HG03196 (cell line): ENCODE data around the gene LYL1.

Source experiments
- ATAC-seq: cut with Tn5 transposase; IDR thresholded peaks from one replicate; pipeline ENCODE4 v1.9.1; 2021; ENCODE audit not compliant: unreplicated experiment

LYL1 gene

DNA sequence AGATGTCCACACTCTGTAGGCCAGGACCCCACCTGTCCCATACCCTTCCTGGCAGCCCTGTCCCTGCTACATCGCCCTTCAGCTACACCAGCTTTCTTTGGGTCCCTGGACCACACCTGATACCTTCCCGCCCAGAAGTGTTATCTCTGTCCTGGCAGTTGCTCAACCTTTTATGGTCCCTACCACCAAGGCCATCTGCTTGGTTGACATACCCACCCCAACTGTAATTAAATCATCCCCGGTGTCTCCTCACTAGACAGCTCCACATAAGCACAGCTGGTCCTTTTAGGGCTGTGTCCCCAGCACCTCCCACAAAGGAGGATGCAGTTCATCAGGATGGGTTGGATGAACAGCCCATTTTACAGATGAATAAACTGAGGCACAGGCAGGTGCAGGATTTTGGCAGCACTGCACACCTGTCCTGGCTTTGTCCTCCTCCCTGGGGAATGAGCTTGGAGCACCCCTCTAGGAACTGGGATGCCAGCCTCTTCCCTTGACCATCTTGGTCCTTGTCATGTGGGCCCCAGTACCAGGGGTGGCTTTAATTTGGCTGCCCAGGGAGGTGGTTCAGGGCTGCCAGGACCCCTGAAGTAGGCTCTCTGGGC is 28.3 kb upstream of the LYL1 start:
- no peak for ATAC-seq

DNA sequence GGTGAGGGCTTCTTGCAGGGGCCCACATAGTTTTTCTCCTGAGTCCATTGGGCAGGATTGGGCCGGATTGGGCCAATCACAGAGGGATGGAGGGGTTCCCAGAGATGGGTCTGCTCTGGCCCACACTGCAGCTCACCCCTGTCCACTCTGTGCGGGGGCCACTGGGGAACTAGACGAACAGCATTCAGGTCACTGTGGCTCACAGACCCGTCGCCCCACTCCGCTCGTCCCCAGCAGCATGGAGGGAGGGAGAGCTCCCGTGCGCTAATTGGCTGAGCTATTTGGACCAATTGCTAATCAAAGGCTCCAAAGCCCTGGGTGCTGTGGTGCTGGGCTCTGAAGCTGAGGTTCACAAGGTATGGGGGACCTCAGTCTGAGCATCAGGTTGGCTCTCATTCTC is 26.7 kb upstream of the LYL1 start:
- ATAC-seq: no peak

DNA sequence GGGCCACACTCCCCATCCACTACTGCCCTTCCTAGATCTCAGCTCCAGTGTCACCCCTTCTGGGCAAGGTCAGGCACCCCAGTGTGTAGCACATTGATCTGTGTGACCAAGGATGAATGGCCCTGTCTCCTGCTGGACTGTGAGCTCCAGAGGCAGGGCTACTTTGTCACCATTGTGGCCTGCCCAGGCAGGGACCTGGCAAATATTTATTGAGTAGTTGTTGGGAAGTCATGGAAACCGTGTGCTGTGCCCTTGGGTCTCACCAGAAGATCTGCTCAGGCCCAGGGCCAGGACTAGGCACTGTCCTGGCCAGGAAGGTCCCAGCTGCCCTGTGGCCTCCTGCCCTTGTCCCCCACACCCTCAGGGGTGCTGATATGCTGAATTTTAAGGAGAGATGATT is 25.9 kb upstream of the LYL1 start:
- no peak for ATAC-seq

DNA sequence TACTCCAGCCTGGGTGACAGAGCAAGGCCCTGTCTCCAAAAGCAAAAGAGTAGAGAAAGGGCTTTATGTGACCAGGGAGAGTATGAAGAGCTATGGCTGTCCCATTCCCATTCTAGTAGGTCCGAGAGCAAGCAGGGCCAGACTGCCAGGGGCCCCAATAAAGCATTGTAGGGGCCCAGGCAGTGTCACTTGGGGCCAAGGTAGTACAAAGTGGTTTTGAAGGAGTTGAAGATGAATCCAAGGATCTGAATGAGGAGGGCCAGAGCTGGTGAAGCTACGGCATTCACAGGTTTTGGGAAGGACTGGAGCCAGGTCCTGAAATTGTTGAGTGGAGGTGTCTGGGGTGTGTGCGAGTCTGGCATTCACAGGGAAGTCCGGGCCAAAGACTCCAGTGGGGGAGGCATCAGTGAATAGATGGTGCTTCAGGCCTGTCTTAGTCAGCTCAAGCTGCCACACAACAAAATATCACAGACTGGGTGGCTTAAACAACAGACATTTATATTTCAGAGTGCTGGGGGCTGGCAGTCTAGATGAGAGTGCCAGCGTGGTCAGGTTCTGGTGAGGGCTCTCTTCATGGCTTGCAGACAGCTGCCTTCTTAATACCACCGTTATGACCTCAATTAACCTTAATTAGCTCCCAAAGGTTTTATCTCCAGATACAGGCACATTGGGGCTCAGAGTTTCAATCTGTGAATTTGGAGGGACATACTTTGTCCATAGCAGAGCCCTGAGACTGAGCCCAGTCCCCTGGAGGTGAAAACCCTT is 25.3 kb upstream of the LYL1 start:
- no peak for ATAC-seq

DNA sequence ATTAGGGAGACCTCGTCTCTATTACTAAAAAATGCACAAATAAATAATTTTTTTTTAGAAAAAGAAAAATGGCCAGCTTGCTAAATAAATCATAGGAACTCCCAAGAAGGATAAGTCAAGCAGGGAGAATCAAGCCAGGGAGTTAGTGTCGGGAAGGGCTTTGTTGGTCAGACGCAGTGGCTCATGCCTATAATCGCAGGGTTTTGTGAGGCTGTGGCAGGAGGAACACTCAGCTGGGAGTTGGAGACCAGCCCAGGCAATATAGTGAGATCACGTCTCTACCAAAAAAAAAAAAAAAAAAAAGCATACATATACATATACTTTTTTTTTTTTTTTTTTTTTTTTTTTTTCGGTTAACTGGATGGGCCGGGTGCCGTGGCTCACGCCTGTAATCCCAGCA is 24.4 kb upstream of the LYL1 start:
- no peak for ATAC-seq

DNA sequence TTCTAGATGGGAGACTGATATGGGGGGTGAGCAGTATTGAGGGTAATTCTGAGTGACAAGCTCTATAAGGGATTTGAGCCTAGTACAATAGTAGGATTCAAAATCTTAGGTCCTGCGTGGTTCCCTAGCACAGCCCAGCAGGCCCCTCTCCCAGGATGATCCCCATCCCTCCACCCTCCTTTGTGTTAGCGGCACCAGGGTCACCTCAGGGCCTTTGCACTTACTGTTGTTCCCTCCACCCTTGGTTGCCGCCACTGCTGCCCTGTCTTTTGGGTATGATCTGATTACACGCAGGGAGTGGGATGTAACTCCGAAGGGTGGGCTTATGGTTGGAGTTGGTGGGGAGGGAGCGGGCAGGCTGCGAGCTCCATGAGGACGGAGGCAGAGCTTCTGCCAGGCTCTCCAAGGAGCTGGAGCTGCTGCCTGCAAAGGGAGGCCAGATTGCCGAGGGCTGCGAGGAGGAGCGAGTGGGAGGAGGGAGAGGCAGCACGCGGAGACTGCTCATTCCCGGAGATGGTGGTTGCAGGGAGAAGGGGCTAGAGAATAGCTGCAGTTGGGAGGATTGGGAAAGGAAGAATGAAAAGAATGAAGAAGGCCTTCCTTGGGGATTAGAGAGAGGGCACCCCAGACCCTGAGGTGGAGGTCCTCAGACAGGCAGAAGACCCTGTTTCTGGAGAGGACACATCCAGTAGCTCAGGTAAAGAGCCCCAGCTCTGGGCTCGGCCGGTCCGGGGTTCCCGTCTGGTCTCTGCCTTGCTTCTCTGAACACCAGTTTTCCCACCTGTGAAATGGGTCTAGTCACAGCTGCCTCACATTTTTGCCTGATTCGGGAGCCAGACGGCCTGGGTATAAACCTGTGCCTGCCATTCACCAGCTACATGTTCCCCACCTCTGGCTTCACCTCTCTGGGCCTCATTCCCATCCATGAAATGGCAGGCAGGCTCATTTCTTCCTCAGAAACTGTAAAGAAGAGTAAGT is 20.6 kb upstream of the LYL1 start:
- no peak for ATAC-seq

DNA sequence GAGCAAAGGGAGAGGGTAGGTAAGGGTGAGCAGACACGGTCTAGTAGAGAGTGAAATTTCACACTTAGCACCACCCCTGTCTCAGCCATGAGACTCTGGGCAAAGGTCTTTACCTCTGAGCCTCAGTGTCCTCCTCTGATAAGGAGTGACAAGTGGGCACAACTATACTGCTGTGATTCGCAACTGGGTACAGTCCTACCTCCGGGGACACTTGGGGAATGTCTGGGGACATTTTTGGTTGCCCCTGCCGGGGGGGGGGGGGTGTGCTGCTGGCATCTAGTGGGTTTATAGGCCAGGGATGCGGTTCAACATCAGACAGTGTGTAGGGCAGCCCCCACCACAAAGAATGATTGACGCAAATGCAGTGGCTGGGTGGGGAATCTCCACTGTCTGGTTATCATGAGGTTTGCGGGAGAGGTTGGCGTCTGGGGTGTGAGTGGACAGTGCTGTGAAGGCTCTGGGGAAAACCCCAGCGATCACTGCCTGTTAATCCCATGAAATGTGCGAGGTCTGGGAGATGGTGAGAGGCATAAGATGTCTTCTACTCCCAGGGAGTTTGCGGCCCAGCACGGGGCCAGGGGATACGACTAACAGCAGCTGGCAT is 19.7 kb upstream of the LYL1 start:
- ATAC-seq: no peak

DNA sequence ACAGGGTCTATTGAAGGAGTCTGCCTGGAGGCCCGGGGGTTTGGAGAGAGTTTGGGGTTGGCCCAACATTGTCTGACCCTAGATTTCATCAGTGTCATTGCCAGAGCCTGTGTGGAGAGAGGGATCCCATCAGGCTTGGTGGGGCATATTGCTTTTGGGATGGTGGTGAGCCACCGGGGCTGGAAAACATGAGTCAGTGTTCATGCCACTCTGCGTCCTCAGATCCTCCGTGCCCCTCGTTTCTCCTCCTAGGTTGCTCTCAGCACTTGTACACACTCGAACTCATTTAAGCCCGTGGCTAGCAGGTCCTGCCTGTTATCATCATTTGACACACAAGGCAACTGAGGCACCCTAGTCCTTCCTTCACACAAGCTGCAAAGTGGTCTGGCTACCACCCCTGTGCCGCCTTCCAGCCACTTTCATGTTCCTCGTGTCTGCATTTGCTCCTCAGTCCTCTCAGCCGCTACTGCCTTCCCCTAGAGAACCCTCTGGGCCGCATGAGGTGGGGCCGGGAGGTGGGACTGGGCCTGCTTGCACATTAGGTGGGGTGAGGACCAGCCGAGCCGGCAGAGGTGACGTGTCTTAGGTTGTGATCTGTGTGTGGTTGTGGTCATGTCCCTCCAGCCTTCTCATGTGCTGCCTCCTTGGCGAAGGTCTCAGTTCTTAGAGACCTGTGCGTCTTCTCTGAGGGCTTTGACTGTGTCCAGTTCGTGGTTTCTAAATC is 19.1 kb upstream of the LYL1 start:
- ATAC-seq: no peak

DNA sequence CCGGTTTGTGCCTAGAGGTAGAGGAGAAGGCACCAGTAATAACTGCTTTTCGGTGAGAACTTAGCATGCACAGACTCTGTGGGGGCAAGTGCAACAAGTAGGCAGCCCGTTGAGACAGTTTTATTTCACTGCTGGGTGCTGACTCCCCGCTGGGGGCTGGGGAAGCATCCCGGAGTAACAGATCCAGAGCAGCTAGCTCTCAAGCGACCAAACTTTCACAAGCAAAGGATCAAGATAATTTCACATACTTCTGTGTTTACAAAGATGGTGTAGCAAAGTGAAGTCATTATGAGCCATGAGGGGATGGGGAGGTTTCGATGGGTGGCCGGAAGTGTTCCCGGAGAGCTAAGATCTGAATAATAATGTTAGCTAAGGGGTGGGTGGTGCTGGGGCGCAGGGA is 18.2 kb upstream of the LYL1 start:
- ATAC-seq: no peak

DNA sequence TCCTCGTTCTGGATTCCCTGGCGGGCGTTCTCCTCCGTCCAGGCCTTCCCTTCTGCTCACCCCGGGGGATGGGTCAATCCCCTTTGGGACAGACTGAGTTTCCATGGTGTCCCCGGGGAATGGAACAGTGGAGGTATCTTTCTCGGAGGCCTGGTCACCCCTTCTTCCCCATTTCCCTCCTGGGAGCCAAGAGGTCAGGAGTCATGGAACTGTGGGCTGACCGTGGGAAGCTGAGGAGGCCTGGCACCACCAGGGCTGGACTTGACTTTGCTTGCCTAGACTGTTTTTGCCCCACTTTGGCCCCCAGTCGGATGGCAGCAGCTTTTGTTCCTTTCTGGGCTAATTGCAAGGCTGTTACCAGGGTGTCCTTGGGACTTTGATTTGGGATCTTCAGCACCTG is 17.4 kb upstream of the LYL1 start:
- ATAC-seq: no peak

DNA sequence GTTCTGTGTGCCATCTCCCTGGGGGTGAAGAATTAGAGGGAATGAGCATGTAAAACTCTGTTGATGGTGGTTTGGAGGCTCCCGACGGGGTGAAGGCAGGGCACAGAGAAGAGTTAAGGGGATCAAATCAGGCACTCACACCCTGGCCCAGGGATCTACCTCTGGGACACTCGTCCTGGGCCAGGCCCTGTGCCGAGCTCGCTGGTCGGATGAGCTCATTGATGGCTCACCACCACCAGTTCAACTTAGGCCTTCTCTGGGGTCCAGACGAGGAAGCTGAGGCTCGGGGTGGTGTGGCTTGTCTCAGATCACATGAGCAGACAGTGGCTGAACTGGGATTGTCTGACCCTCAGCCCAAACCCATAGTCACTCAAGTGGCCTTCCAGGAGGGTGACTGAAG is 17.0 kb upstream of the LYL1 start:
- no peak for ATAC-seq

DNA sequence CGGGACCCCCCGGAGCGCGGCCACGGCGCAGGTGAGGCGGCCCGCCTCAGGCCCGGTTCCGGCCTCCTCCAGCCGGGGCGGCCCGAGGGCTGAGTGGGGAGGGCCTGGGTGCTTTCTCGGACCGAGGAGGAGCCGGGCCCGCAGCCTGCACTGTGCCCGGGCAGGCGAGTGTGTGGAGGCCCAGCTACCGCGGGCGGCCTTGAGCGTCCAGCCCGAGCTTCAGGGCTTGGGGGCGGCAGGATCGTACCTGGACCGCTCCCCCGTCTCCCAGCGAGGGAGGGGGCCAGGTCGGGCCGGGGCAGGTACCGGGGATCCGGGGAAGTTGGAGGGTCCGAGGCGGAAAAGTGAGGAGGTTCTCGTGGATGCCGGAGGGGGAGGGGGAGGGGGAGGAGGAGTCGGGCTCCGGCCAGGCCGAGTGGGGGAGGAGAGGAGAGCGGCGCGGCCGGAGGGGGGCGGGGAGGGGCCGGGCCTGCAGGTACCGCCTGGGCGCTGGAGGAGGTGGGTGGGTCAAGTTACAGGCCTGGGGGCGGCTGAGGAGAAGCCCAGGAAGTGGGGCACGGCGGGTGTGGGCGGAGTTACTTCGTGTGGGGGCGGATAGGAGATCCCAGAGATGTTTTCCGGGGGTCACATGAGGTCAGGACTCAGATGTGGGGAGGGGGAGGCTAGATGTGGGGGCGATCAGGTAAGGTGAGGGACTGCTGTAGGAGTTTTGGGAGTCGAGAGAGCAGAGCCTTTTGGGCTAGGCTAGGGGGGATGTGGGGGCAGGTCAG is 16.0 kb upstream of the LYL1 start:
- ATAC-seq: peak; percentile 2

DNA sequence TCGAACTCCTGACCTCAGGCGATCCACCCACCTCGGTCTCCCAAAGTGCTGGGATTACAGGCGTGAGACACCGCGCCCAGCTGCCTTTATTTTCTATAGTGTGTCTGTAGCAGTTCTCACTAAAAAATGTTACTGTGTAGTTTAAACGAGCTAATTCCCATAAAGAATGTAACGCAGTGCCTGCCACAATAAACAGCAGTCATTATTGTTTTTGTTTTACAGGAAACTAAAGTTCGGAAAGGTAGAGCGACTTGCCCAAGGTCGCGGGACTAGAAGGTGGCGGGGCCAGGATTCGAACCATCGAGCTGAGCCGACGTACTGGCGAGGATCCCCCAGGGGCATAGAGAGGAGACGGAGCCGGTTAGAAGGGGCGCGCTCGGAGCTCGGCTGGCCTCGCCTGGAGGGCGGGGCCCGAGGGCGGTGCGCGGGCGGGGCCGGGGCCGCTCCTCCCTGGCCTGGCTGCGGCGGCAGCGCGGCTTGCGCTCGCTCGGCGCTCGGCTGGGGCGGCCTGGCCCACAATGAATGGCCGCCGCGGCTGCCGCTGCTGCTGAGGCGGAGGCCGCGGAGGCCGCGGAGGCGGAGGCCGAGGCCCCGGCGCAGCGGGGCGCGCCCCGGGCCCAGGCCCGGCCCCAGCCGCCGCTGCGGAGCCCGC is 15.2 kb upstream of the LYL1 start, which contains the start of gene NACC1:
Gene NACC1 (plus strand): TSS at position 493 of the 652 bp plus-strand sequence. CDS start 16,944 bp downstream, outside the sequence.
- ATAC-seq: peak; percentile 61

DNA sequence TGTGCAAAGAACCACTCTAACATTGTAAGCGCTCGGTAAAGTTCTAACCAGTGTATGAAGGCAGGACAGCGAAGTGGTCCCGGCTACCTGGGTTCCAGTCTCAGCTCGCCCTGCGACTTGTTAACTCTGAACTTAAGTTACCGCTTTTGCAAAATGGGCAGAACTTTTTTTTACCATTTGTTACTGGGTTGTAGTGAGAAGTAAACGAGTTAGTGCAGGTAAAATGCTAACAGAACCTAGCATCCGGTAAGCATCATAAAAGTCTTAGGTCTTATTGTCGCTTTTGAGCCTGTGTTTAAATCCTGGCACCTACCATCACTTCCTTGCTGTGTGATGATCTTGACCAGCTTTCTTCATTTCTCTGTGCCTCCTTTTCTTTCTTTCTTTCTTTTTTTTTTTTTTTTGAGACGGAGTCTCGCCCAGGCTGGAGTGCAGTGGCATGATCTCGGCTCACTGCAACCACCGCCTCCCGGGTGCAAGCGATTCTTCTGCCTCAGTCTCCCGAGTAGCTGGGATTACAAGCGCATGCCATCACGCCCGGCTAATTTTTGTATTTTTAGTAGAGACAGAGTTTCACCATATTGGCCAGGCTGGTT is 14.6 kb upstream of the LYL1 start:
- no peak for ATAC-seq

DNA sequence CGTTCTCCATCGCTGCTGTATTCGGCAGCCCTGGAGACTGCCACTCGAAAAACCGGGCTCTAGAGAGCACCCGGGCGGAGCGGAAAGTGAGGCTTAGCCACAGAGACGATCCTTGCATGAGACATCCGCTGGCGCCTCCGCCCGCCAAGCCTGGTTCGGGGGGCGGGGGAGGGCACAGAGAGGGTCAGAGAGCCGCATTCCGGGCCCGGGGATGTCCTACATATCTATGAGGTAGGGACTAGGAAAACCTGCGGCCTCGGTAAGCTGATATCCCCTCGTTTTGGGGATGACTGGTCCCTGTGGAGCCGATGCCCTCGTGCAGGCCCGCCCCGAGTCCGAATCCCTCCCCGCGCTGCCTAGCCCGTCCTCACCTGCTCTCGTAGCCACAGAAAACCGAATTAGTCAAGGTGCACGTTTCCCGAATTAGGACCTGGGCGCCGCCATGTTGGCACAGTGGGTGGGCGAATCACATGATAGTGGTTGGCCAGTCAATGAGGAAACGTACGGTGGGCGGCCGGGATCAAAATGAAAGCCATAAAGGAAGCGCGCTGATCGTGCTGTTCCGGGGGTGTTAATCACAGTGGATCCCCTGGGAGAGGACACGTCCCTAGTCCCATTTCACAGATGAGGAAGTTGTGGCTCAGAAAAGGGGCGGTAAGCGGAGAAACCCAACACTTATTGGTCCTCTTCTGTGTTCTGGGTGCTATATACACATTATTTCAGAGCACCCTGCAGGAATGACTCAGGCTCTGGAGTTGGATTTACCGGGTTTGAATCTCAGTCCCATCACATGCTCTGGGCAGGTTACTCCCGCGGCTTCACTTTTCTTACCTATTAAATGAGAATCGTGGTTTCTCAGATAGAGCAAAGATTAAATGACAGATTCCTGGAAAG is 13.9 kb upstream of the LYL1 start, which contains the start of gene TRMT1:
Gene TRMT1 (minus strand): TSS at position 459 of the 894 bp plus-strand sequence. CDS start 341 bp downstream, at position 118.
- peak; percentile 49 for ATAC-seq

DNA sequence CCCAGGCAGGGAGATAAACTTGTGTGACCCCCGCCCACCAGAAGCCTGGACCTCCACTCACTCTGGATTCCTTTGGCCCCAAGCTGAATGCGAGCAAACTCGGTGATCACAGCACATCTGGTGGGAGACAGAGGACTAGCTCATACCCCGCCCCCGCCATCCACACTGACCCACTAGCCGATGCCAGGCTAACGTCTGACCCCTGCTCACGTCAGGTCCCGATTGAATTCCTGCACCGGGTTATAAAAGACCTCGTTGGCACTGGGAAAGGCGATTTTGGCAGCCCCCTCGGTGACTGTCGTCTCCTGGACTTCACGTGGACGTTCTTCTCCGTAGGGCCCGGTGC is 13.3 kb upstream of the LYL1 start:
- no peak for ATAC-seq

DNA sequence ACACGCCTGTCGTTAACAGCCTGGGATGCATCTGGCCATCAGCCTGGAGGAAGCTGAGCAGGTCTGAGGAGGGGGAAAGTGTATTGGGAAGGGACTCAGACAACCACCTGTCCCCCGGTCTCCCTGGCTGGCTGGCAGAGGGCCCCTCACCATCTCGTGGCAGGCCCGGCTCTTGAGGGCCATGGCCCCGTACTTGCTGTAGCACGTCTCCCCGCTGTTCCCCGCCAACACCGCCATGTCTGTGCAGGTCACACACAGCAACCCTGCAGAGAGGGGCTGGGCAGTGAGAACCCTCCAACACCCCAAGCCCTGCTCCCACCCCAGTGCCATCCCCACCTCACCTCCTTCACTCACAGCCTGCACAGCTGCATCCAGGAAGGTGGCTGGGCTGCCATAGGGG is 9.9 kb upstream of the LYL1 start:
- no peak for ATAC-seq

DNA sequence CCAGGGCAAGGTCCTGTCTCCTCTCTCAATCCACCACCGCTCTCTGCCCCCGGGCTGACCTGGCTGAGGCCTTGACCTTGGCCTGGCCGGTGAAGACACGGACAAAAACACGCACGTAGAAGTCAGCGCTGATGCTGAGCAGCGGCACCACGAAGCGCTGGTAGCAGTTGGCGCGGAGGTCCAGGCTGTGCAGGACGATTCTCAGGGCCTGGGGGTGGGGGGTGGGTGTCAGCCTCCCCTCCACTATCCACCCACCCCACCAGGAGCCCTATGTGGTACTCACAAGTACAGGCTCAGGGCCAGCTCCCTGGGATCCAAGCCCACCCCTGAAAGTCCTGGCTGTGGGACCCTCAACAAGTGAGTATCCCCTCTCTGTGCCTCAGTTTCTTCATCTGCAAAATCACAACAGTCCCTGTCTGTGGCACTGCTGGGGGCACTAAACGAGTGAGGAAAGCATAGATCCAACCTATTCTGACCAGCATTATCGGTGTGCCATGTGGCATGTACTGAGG is 7.5 kb upstream of the LYL1 start:
- ATAC-seq: no peak
